Stimulated activated CD8-positive, alpha-beta memory T cell treated with anti-CD3 and anti-CD28 coated beads, Interleukin-15, amount 100 ng/mL, for 24 hours (primary cell): ENCODE measurements around the gene MRPL53.
"Not testable (repeated sequence)": the region's sequence is repeated elsewhere in the genome, so short reads cannot be mapped to it uniquely, and the experiment has no call there.

Source experiments
- DNase-seq: peaks from one replicate; pipeline ENCODE4 v3.0.0-alpha.2; 2020; ENCODE audit warnings: low read depth

The MRPL53 gene

DNA sequence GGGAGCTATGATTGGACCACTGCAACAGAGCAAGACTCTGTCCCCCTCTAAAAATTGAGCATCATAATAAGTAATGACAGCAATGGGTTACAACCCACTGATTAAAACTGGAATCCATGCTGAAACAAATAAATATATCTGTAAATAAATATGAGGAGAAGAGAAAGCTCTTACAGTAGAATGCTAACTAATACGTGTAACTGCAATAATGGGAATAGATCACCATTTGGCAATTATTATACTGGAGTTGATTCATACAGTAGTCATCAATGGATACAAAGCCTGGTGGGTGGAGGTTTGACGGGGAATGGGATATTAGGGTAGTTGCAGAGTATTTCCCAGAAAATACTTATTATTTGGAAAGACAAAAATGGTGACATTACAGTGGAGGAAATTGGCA, 23.7 kb downstream of the MRPL53 start:
- no peak for DNase-seq

DNA sequence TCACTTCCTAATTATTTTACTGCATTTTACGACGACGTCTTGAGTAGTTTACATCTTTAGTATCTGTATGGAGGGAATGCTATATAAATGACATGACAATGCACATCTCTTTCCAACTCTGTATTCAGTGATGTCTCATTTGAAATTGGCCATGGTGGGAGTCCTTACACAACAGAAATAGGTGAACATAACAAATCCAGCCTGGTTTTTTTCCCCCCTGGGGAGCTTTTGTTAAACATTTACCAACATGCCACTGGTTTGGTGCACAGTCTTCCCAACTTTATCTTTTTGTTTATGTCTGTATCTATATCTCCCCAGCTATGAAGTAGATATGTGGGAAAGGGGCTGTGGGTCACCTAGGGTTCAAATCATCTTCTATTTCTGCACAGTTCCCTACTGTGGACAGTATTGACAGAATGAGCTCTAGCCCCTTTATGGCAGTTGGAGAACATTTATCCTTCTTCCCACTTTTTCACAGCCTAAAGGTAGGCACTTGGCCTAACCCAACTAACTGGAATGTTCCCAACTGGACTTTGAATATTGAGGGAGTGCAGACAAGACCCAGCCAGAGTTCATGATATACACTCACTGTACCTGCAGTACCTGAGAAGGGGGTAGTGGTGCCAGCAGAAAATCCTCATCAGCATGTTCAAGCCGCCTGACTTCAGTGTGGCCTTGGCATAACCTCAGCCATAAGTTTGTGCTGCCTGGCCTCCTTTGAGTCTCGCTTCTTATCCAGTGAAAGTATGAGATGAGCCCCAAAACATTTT, 25.1 kb downstream of the MRPL53 start:
- DNase-seq, result no peak

DNA sequence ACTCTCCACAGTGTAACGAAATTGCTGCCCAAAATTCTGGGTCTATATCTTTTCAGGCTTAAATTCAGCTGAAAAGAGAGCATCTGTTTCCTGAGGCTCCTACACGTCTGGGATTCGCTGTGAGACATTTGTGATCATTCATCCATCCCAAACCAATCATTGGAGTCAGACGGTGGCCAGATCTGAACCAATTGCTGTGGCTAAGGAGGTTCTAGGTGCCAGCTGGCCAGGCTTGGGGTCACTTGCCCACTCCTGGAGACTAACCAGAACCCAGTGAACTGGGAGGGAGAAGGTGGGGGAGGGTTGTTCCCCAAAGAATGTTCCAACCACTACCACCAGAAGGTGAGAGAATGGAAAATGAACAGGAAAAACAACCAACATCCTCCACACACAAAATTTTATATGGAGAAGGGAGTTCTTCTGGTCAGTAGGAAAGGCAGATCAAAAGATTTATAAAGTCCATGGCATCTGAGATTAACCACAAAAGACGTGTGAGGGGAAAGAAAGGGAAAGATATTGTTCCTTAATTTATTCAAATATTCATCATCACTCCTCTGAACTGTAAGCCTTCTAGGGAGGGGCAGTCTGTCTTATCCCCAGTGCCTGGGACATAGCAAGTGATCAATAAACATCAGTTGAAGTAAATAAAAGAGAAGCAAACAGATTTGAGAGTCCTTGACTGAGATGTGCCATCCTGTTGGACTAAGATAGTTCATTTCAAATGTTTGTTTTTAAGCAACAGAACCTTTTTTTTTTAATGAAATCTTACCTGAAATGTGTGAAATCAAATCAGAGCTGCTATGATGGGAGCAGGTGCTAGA, 27.8 kb downstream of the MRPL53 start:
- no peak for DNase-seq

DNA sequence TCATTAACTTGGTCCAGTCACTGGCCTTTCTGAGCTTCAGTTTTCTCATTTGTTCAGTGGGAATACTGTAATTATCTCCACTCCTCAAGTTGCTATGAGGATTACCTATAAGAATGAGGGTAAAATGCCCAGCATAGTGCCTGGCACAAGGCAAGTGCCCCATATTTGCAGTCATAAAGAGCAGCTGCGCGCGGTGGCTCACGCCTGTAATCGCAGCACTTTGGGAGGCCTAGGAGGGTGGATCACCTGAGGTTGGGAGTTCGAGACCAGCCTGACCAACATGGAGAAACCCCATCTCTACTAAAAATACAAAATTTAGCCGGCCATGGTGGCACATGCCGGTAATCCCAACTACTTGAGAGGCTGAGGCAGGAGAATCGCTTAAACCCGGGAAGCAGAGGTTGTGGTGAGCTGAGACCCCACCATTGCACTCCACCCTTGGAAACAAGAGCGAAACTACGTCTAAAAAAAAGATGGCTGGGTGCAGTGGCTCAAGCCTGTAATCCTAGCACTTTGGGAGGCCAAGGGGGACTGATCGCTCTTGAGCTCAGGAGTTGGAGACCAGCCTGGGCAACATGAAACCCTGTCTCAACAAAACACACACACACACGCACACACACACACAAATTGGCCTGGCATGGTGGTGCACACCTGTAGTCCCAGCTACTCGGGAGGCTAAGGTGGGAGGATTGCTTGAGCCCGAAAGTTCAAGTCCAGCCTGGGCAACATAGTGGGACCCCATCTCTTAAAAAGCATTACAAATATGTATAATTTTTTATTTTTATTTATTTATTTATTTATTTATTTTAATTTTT, 29.8 kb downstream of the MRPL53 start:
- DNase-seq, result not testable (repeated sequence)

DNA sequence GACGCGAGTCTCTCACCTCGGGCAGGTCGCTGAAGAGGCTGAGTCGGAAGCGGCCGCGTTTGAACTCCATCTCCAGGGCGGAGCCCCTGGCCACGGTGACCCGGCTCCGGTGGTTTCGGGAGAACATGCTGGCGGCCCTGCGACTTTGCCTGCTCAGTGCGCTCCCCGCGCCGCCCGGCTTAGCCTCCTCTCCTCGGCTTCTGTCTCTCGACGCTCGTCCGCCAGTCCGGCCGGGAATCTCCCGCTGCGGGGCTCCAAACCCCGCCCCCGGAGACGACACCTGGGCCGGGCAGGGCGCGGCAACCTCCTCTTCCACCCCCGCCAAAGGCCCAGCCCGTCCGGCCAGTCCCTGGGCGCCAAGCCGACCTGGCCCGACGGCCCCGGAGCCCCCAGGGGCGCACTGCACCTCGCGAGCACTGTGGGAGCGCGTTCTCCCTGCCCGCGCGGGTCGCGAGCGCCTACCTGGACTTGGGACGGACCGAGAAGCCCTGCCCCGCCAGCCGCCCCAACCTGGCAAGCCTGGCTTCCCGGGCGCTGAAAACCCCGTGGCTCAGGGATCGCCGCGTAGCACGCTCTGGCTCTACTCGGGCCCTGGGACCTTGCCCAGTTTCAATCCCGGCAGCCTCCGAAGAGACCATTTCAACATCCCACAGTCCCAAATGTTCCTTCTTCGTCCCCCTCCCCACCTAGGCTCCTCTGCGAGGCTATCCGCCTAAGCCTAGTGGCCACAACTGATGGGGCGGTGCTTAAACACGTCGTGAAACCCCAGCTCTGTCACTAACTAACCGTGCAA, 30.6 kb downstream of the MRPL53 start, which contains the start of gene RTKN:
RTKN (minus strand) TSS at position 248 of the 793 bp plus-strand sequence; CDS start at position 127, 121 bp downstream.
- DNase-seq, result no peak

DNA sequence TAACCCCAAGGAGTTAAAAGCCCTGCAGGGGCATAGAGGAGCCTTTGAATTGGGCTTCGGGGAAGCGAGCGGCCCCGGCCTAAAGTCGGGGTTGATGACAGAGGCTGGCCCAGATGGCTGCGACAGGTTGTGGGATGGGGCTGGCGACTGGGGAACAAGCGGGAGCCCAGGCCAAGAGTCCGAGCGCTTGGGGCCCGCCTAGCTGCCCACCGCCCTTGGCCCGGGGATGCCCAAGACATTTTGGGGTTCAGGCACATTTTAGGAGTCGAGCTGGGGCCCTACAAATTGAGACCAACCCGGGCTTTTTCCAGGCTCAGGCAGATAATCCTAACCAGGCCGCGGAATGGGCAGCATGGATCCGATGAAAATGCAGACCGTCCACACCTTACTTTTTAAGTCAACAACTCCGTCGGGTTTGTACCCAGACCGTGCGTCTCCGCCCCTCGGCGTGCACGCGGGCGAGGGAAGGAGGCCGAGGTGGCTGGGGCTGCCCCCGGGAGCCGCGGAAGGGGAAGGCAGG, 31.2 kb downstream of the MRPL53 start:
- DNase-seq, result no peak

DNA sequence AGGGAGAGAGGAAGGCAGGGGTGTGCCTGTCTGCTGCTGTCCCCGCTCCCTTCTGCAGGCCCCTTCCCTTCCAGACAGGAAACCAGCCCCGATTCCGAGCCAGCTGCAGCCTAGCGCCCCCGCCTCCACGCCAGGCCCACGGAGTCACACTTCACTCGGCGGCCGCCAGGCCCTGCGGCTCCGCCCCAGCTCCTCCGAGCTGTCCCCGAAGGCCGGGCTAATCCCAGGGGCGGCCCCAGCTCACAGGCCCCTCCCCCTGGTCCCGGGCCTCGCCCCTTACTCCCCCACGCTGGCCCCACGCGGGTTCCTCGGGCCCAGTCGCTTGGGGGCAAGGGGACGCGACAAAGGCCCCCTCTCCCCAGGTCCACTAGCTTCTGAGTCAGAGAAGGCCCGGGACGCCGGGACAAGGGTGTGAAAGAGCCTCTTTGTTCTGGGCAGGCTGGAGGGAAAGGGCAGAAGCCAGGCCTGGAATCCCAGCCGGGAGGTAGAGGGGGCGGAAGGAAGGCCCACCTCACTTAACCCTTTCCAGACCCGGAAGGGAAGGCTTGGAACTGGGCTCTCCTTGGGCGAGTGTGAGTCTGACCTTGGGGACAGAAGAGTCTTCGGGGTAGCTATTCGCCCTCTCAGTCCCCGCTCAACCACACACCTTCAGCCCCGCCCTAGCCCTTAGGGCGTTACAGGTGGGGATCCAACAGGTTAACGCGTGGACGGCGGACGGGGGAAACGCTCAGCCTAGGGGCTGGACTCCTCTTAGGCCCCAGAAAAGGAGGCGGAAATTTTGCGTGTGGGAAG, 31.9 kb downstream of the MRPL53 start:
- DNase-seq, result no peak

DNA sequence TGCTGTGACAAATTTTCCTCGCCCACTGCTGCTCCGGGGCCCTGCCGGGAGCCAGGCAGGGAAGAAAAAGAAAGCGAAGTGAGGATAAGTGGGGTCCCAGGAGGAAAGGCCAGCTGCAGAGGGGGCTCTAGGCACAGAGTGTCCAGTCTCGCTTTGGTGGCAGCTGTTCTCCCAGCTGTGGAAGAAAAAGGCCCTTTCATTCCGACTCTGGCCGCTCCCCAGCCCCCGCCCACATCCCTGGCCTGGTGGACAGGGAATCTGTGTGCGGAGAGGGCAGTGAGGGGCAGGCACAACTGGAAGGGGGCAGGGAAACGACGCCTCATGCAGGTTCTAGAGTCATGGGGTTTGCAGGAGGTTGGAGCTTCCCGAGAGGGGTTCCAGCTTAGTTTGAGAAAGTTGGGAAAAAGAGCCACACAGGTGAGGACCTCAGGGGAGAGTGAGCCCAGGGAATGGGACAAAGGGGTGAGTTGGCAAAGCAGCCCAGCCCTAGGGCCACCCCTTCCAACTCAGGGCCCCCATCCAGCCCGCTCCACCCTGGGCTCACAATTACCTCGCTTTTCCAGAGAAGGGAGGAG, 32.6 kb downstream of the MRPL53 start:
- DNase-seq, result no peak

DNA sequence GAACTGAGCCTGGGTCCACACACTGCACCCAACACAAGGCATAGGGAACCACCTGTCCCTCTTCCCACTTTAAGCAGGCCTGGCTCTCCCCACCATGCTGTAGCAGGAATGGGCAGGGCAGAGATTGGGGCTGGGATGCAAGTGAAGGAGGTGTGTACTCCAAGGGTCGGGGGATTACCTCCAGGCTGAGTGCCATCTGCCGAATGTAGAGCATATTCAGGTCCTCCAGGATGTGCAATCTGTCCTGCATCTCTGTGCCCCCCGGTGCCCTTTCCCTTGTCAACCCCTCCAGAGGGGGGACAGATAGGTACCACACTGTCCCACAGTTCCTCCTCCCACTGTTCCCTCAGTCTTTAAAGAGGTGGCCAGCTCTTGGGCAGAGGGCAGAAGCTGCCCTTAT, 33.1 kb downstream of the MRPL53 start:
- no peak for DNase-seq

DNA sequence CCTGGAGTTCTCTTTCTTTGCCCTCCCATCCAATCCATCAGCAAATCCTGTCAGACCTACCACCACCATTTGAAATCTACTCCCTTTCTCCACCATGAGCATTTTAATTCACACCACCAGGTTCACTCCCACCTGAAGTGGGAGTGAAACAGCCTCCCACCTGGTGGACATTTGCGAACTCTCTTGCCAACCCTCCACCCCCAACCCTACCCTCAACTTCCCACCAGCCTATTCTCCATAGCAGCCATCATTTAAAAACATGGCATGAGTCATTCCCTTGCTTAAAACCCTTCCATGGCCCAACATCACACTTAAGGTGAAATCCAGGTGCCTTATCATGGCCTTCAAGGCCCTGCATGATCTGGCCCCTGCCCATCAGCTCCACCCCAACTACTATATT, 34.2 kb downstream of the MRPL53 start:
- DNase-seq, result no peak

DNA sequence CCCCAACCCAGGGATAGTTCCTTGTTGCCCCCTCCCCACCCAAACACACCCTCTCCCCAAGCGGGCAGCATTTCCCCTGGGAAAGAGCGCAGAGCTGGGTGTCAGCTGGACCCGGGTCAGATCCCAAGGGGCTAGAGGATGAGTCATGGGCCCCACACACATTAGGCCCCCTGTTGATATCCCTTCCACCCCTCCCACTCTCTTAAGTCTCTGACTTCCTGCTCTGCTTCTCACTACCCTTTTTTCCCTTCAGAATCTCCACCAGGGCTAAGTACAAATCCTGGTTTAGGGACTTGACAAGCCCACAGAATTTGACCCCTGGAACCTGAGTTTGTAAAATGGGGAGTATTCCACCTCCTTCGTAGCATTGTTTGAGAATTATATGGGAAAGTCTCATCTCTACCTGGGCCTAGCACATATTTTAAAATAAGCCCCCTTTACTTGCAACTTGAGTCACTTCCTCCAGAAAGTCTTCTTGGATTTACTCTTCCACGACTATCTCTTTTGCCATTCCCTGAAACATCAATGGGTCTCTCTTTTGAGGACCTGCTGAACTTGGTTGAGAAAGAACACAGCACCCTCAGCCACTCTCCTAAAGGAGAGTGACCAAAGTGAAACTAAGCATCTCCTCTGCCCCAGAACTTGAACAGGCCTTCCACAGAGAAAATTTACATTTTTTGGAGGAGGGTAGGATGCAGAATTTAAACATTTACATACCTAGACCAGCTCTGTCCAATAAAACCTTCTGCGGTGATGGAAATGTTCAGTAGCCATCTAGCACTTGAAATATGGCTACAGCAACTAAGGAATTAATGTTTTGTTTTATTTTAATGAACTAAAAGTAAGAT, 35.4 kb downstream of the MRPL53 start:
- no peak for DNase-seq

DNA sequence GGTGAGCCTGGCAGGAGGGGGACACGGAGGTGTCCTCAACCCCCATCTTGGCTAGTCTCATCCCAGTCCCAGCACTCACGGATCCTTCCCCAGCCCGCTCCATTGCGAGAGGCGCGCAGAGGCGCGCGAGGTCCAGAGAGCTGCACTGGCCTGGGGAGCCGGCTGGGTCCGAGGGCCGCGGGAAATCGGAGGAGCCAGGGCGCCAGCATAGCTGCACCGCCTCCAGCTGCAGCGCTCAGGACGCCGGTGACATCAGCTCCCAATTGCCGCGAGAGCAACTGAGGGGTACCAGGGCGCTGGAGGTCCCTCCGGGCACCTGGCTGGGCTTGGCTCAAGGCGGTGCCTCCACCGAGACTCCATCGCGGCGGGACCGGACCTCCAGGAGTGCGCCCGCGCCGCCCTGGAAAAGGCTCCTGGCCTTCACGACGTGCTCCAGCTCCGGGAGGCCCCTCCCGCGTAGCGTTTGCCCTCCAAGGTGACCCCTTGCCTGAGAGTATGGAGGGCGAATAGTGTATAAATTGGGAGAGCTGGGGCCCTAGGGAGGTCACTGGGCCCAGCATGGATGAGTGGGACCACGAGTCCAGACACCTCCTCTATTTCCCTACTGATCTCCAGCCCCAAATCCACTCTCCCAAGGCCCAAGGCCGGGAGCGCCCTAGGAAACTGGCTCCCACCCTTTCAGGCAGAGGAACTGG, 36.2 kb downstream of the MRPL53 start:
- no peak for DNase-seq

DNA sequence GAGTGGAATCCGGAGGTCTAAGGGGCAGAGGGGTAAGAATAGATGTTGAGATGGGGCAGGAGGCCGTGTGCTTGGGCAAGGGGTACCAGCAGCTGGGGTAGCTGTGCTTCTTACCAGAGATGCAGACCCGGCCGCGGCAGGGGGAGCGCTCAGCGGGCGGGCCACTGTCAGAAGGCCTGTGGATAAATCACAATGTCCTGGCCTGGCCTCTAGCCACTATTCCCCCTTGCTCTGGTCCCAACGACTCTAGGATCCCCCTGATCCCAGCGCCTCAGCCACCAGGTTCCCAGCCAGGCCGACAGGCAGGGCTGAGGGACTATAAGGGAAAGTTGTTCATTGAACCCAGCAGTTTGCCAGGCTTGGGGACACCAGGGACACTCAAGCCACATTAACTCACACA, 42.0 kb downstream of the MRPL53 start:
- DNase-seq, result no peak

DNA sequence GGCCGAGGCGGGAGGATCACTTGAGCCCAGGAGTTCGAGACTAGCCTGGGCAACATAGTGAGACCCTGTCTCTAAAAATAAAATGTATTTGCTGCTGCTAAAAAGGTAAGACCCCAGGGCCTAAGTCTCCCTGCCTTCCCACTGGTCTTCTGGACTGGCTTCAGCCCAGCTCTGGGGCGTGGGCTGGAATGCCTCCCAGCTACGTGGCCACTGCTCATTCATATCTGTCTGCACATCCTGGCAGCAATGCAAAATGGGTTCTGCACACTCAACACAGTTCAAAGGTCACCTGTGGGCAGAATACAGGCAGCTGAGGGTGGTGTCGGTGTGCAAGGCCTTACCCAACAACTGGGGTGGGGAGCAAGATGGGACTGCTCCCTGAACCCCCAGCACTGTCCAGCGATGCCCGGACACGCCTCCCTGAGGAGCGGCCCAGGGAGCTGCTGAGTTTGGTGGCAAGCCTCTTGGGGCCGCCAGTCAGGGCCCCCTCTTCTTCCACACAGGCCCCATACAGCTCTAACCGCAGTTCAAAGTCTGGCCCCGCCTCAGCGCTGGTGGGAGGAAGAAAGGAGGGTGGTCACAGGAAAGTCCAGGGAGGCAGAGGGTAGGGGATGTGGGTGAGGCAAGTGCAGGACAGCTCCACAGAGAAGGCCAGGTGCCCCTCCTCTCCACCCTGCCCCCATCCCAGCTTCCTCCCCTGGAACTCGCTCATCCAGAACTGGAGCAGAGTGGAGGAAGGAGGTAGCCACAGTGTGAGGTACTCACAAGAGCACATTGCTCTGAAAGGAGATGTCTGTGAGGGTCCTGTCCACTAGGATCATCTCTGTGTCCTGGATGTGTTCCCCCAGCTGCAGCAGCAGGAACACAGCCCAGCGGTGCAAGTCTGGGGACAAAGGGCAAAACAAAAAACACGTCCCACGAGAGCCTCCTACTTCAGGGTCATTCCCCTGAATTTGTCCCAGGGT, 42.7 kb downstream of the MRPL53 start:
- no peak for DNase-seq

DNA sequence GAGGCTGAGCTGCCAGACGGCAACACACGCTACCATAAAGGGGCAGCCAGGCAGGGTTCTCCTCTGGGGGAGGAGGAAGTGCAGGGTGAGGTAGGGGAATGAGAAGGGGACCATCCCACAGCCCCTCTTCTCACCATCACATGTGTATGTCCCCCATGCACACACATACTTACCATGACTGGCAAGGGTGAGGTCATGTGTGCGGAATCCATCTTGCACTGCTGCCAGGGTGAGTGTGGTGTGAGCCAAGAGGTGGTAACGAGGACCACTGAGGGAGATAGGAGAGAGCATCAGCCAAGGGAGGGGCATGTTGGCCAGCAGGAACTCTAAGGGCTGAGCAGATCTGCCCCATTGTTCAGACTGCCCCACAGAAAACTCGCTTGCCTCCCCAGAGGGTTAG, 43.8 kb downstream of the MRPL53 start:
- no peak for DNase-seq

DNA sequence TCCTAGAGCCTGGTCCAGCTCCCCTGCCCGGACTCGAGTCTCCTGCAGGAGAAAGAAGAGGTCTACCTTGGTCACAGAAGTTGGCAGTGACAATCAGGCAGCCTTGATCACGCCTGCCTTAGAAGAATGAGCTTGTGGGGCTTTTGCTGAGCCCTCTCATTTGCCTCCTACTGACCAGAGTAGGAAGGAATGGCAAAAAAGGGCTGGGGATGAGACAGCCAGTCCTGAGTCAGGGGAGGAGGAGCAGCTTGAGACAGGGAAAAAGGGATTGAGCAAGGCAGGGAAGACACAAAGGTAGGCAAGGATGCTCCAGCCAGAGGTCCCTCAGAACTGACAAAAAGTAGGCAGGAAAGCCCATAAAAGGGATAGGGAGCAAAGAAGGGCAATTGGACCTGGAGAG, 44.9 kb downstream of the MRPL53 start:
- DNase-seq, result no peak

DNA sequence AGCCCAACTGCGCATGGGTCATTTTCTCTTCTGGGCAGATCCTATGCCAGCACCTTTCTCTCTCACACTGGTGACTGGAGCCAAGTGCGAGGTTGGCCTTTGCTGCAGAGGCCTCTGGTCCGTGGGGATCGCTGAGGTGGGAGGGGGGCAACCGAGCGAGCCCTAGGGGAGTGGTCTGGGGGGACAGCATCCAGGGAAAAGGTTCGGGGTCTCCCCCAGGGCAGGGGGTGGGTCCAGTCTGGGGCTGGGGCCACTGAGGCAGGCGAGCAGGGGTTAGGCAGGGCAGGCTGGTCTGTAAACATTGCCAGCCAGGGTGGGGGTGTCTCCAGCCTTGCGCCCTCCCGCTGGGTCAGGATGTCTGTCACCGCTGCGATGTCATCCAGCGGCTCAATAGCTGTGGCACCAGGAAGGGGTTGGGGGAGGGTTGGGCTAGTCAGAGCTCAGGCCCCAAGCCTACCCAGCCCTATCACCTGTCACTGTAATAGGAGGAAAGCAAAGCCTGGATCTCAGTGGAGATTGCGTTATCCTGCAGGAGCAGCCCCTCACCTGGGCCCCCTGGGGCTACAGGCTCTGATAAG, 46.2 kb downstream of the MRPL53 start:
- no peak for DNase-seq
